Measurements from ENCODE around the gene C6orf118. TPM values are rescaled to one million over a fixed set of nuclear protein-coding genes. Genes with fewer than 3 reads are reported as not detected.

C6orf118 gene
- total and polyA plus RNA-seq, 4 donors = not detected

- Histone ChIP-seq H3K36me3 (ENCODE audit: control insufficient read depth in 4 of 4, insufficient read depth in 3 of 4, low read depth in 1 of 4, low read length in 3 of 4) (no peaks in the 10 kb centered on the region), H3K4me1 (ENCODE audit: control insufficient read depth in 4 of 4, insufficient read depth in 4 of 4, low read length in 3 of 4) (no peaks in the 10 kb centered on the region), H3K27me3 (ENCODE audit: control insufficient read depth in 4 of 4, insufficient read depth in 4 of 4, low read length in 3 of 4) (peaks cover 0 to 2% (median 0%) of the 10 kb centered on the region in 4 donors), H3K9me3 (ENCODE audit: control insufficient read depth in 4 of 4, low read length in 3 of 4) (no peaks in the 10 kb centered on the region), H3K27ac (ENCODE audit: low read depth in 1 of 2, low read length in 2 of 2) (no peak overlapping the region), H3K4me3 (ENCODE audit: low read depth in 1 of 3, low read length in 3 of 3) (no peak overlapping the region), H3K9ac (ENCODE audit: low read depth in 1 of 2, low read length in 2 of 2) (no peak overlapping the region)
- DNase-seq (ENCODE audit: low spot score) = no peak
- TF ChIP-seq NR2F2 (IDR thresholded peaks at IDR 0.05) (no peak), HNF4G (IDR thresholded peaks at IDR 0.05) (no peak), MAX (IDR thresholded peaks at IDR 0.05) (no peak), RXRA (IDR thresholded peaks at IDR 0.05) (no peak), GABPA (IDR thresholded peaks at IDR 0.05 in 1 of 2, conservative IDR thresholded peaks at IDR 0.05 in 1 of 2) (no peak), FOXA1 (IDR thresholded peaks at IDR 0.05) (no peak), EGR1 (IDR thresholded peaks at IDR 0.05; ENCODE audit: low read depth in 2 of 2) (no peak), REST (IDR thresholded peaks at IDR 0.05) (no peak), HNF4A (conservative IDR thresholded peaks at IDR 0.05) (no peak), JUND (IDR thresholded peaks at IDR 0.05) (no peak), TAF1 (conservative IDR thresholded peaks at IDR 0.05) (no peak), FOXA2 (IDR thresholded peaks at IDR 0.05) (no peak), RAD21 (IDR thresholded peaks at IDR 0.05) (no peak), ATF3 (IDR thresholded peaks at IDR 0.05) (no peak), YY1 (IDR thresholded peaks at IDR 0.05) (no peak), SP1 (IDR thresholded peaks at IDR 0.05) (no peak)
- TF ChIP-seq, protein P1, sequence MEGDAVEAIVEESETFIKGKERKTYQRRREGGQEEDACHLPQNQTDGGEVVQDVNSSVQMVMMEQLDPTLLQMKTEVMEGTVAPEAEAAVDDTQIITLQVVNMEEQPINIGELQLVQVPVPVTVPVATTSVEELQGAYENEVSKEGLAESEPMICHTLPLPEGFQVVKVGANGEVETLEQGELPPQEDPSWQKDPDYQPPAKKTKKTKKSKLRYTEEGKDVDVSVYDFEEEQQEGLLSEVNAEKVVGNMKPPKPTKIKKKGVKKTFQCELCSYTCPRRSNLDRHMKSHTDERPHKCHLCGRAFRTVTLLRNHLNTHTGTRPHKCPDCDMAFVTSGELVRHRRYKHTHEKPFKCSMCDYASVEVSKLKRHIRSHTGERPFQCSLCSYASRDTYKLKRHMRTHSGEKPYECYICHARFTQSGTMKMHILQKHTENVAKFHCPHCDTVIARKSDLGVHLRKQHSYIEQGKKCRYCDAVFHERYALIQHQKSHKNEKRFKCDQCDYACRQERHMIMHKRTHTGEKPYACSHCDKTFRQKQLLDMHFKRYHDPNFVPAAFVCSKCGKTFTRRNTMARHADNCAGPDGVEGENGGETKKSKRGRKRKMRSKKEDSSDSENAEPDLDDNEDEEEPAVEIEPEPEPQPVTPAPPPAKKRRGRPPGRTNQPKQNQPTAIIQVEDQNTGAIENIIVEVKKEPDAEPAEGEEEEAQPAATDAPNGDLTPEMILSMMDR (IDR thresholded peaks at IDR 0.05; ENCODE audit: low read depth, low read length, missing input control) = no peak
- TF ChIP-seq, protein P2, sequence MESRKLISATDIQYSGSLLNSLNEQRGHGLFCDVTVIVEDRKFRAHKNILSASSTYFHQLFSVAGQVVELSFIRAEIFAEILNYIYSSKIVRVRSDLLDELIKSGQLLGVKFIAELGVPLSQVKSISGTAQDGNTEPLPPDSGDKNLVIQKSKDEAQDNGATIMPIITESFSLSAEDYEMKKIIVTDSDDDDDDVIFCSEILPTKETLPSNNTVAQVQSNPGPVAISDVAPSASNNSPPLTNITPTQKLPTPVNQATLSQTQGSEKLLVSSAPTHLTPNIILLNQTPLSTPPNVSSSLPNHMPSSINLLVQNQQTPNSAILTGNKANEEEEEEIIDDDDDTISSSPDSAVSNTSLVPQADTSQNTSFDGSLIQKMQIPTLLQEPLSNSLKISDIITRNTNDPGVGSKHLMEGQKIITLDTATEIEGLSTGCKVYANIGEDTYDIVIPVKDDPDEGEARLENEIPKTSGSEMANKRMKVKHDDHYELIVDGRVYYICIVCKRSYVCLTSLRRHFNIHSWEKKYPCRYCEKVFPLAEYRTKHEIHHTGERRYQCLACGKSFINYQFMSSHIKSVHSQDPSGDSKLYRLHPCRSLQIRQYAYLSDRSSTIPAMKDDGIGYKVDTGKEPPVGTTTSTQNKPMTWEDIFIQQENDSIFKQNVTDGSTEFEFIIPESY (IDR thresholded peaks at IDR 0.05) = no peak
- 79% methylated on average over 13 of the region's 13 CpGs for whole genome bisulfite sequencing
These were observed 8.9 kb downstream of the C6orf118 start for GRCh38 chr6:165300422-165300936.
